ENCODE results near the gene GNG12.

DNA sequence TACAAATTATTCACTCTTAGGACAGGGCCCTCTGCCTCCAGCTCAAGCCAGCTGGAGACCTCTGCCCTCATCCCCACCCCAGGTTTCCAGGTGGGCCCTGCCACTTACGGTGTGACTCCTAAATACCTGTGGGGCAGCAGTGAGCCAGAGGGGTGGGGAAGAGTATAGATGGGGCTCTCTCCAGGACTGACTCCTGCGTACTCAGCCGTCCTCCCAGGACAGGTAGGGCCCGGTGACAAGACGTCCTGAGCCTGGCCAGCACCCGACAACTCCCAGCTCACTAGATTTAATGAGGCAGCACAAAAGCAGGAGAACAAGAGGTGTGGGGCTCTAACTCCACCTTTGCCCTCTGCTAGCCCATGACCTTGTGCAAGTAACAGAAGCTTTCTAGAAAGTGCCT lies 16.8 kb downstream of the GNG12 start:
- TF ChIP-seq, protein P1, sequence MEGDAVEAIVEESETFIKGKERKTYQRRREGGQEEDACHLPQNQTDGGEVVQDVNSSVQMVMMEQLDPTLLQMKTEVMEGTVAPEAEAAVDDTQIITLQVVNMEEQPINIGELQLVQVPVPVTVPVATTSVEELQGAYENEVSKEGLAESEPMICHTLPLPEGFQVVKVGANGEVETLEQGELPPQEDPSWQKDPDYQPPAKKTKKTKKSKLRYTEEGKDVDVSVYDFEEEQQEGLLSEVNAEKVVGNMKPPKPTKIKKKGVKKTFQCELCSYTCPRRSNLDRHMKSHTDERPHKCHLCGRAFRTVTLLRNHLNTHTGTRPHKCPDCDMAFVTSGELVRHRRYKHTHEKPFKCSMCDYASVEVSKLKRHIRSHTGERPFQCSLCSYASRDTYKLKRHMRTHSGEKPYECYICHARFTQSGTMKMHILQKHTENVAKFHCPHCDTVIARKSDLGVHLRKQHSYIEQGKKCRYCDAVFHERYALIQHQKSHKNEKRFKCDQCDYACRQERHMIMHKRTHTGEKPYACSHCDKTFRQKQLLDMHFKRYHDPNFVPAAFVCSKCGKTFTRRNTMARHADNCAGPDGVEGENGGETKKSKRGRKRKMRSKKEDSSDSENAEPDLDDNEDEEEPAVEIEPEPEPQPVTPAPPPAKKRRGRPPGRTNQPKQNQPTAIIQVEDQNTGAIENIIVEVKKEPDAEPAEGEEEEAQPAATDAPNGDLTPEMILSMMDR (IDR thresholded peaks at IDR 0.05): no peak
- TF ChIP-seq POLR2AphosphoS5 (IDR thresholded peaks at IDR 0.05) (no peak), POLR2A (IDR thresholded peaks at IDR 0.05) (no peak)

All from prostate gland (tissue), 2 donors.